Measurements from ENCODE around the gene MGLL. TPM values are rescaled to one million over a fixed set of nuclear protein-coding genes. Genes with fewer than 3 reads are reported as not detected.
A peak's percentile ranks its signal among the peaks of the same experiment; 100 is the strongest.

Gene MGLL
- total RNA-seq, 1 donor from 2014 or later = 10.3 TPM

GRCh38 chr3:127738192-127738840 lies 84.0 kb downstream of the MGLL start:
- TF ChIP-seq CTCF (IDR thresholded peaks at IDR 0.05; ENCODE audit: partially characterized antibody, unreplicated experiment) = no peak
- H3K27me3 Mint-ChIP-seq (ENCODE audit: unreplicated experiment) = peaks cover 7% of the 10 kb centered on the region
- no peak for DNase-seq
- H3K36me3 Mint-ChIP-seq (ENCODE audit: unreplicated experiment) = no peaks in the 10 kb centered on the region
- no peak overlapping the region for H3K27ac Mint-ChIP-seq (ENCODE audit: unreplicated experiment)
- H3K4me3 Mint-ChIP-seq (ENCODE audit: unreplicated experiment) = no peak overlapping the region
- peaks cover 21% of the 10 kb centered on the region for H3K4me1 Mint-ChIP-seq (ENCODE audit: low read depth, unreplicated experiment)
- no peaks in the 10 kb centered on the region for H3K9me3 Mint-ChIP-seq (ENCODE audit: unreplicated experiment)

- peaks cover 8% of the 10 kb centered on the region for H3K27me3 Mint-ChIP-seq (ENCODE audit: unreplicated experiment)
- H3K4me3 Mint-ChIP-seq (ENCODE audit: unreplicated experiment) = no peak overlapping the region
- DNase-seq = no peak
- no peak overlapping the region for H3K27ac Mint-ChIP-seq (ENCODE audit: unreplicated experiment)
- H3K36me3 Mint-ChIP-seq (ENCODE audit: unreplicated experiment) = no peaks in the 10 kb centered on the region
- H3K9me3 Mint-ChIP-seq (ENCODE audit: unreplicated experiment) = no peaks in the 10 kb centered on the region
- H3K4me1 Mint-ChIP-seq (ENCODE audit: low read depth, unreplicated experiment) = peaks cover 24% of the 10 kb centered on the region
- no peak for TF ChIP-seq CTCF (IDR thresholded peaks at IDR 0.05; ENCODE audit: partially characterized antibody, unreplicated experiment)
Measured at GRCh38 chr3:127736801-127737539, 85.3 kb downstream of the MGLL start.

- peaks cover 8% of the 10 kb centered on the region for H3K27me3 Mint-ChIP-seq (ENCODE audit: unreplicated experiment)
Measured at GRCh38 chr3:127735767-127736693, 86.3 kb downstream of the MGLL start.

GRCh38 chr3:127734754-127735473 lies 87.4 kb downstream of the MGLL start:
- Mint-ChIP-seq H3K4me3 (ENCODE audit: unreplicated experiment) (no peak overlapping the region), H3K9me3 (ENCODE audit: unreplicated experiment) (no peaks in the 10 kb centered on the region), H3K27ac (ENCODE audit: unreplicated experiment) (no peak overlapping the region), H3K36me3 (ENCODE audit: unreplicated experiment) (no peaks in the 10 kb centered on the region), H3K4me1 (ENCODE audit: low read depth, unreplicated experiment) (peaks cover 28% of the 10 kb centered on the region), H3K27me3 (ENCODE audit: unreplicated experiment) (peaks cover 6% of the 10 kb centered on the region)
- TF ChIP-seq CTCF (IDR thresholded peaks at IDR 0.05; ENCODE audit: partially characterized antibody, unreplicated experiment) = no peak
- DNase-seq = no peak

More at GRCh38 chr3:127735767-127736693, 86.3 kb downstream of the MGLL start:
- H3K9me3 Mint-ChIP-seq (ENCODE audit: unreplicated experiment) = no peaks in the 10 kb centered on the region
- DNase-seq = no peak
- peaks cover 31% of the 10 kb centered on the region for H3K4me1 Mint-ChIP-seq (ENCODE audit: low read depth, unreplicated experiment)
- no peak for TF ChIP-seq CTCF (IDR thresholded peaks at IDR 0.05; ENCODE audit: partially characterized antibody, unreplicated experiment)
- H3K36me3 Mint-ChIP-seq (ENCODE audit: unreplicated experiment) = no peaks in the 10 kb centered on the region
- peak overlapping the region; percentile 43 for H3K27ac Mint-ChIP-seq (ENCODE audit: unreplicated experiment)
- no peak overlapping the region for H3K4me3 Mint-ChIP-seq (ENCODE audit: unreplicated experiment)

Data from glutamatergic neuron (in vitro differentiated cells).